HCT116 (cell line): ENCODE measurements around the gene RECK.

Source experiments
- CTCF ChIP-seq, 3 experiments: fragments of 200-600 bp in 1 of 3; sonication (generic) in 1 of 3; IDR thresholded peaks in 2 of 3; conservative IDR thresholded peaks in 1 of 3; 2 replicates each; pipeline ENCODE4 v1.5.1; 2012 to 2017; ENCODE audit warnings: low read depth in 2 of 3, low read length in 2 of 3, antibody characterized with exemption in 1 of 3, borderline replicate concordance in 1 of 3, control low read depth in 1 of 3, mild to moderate bottlenecking in 1 of 3, mixed read lengths in 1 of 3, mixed run types in 1 of 3, moderate library complexity in 1 of 3; ENCODE audit not compliant: insufficient read depth in 1 of 3
- JUND ChIP-seq: IDR thresholded peaks from 2 replicates; pipeline ENCODE4 v1.6.1; 2012

GRCh38 chr9:36074870-36075532 is 38.3 kb downstream of the RECK start:
- no peak for TF ChIP-seq CTCF (IDR thresholded peaks at IDR 0.05 in 2 of 3, conservative IDR thresholded peaks at IDR 0.05 in 1 of 3; ENCODE audit: borderline replicate concordance in 1 of 3, insufficient read depth in 1 of 3, low read depth in 2 of 3, low read length in 2 of 3)
- no peak for TF ChIP-seq JUND
